Panc1 (cell line): ENCODE results near the gene MAP3K21. TPM values are rescaled to one million over a fixed set of nuclear protein-coding genes. Genes with fewer than 3 reads are reported as not detected.

Source experiments
- ATAC-seq: fragments of 200-7000 bp; cut with Tn5 transposase; 2 replicates; pipeline ENCODE4 v1.9.1; 2020; ENCODE audit warnings: mild to moderate bottlenecking, moderate library complexity
- BruUV-seq: library from RNA; stranded (reverse); fragments of 400-500 nt; replicated peaks from 2 replicates; lab custom pipeline; 2021; lab: Mats Ljungman, UMichigan
- CTCF ChIA-PET: fragments of 300-600 bp; sonication (Branson Sonifier 250); formaldehyde crosslinking; loops from one replicate; lab custom pipeline; 2022; ENCODE audit warnings: antibody characterized with exemption; lab: Charles Lee
- POLR2A ChIA-PET: fragments of 300-600 bp; sonication (Branson Sonifier 250); formaldehyde crosslinking; loops from one replicate; lab custom pipeline; 2022; ENCODE audit warnings: antibody characterized with exemption; lab: Charles Lee
- DNase-seq: peaks from one replicate; pipeline ENCODE4 v3.0.0-alpha.2; 2010; ENCODE audit warnings: low read depth, low spot score
- H3K27ac ChIP-seq: 2 replicates; pipeline ENCODE4 v1.5.1; 2011; ENCODE audit warnings: mild to moderate bottlenecking, low read length, inconsistent platforms
- H3K27me3 ChIP-seq: fragments of 200-500 bp; sonication (Bioruptor generic); 2 replicates; pipeline ENCODE4 v1.6.0; 2014; ENCODE audit warnings: low read length, inconsistent platforms; ENCODE audit not compliant: control insufficient read depth, insufficient read depth
- H3K36me3 ChIP-seq: fragments of 200-500 bp; sonication (Bioruptor generic); 2 replicates; pipeline ENCODE4 v1.5.1; 2014; ENCODE audit warnings: inconsistent platforms, mild to moderate bottlenecking, low read length, moderate library complexity; ENCODE audit not compliant: control insufficient read depth, insufficient read depth
- H3K4me1 ChIP-seq: 2 replicates; pipeline ENCODE4 v1.5.1; 2011; ENCODE audit warnings: inconsistent platforms, mild to moderate bottlenecking, low read length, moderate library complexity; ENCODE audit not compliant: control insufficient read depth, insufficient read depth
- H3K4me3 ChIP-seq, 2 experiments: 2 replicates each; pipeline ENCODE4 v1.5.1; 2011 to 2012; ENCODE audit warnings: low read depth in 2 of 2, low read length in 2 of 2, mild to moderate bottlenecking in 2 of 2, inconsistent platforms in 1 of 2, moderate library complexity in 1 of 2
- H3K9me3 ChIP-seq: fragments of 200-500 bp; sonication (Bioruptor generic); 2 replicates; pipeline ENCODE4 v1.5.1; 2014; ENCODE audit warnings: low read depth, mild to moderate bottlenecking, inconsistent platforms, low read length, moderate library complexity; ENCODE audit not compliant: control insufficient read depth, insufficient read depth
- CTCF ChIP-seq: fragments of 450-650 bp; IDR thresholded peaks from 2 replicates; pipeline ENCODE4 v1.5.1; 2017; ENCODE audit warnings: mild to moderate bottlenecking
- POLR2AphosphoS5 ChIP-seq: IDR thresholded peaks from 2 replicates; pipeline ENCODE4 v1.6.1; 2012; ENCODE audit warnings: mild to moderate bottlenecking, low read depth, low read length, moderate library complexity
- SIN3A ChIP-seq: IDR thresholded peaks from 2 replicates; pipeline ENCODE4 v1.6.1; 2012; ENCODE audit warnings: low read depth, mild to moderate bottlenecking, low read length, moderate library complexity, borderline replicate concordance; ENCODE audit not compliant: insufficient read depth
- TCF7L2 ChIP-seq: IDR thresholded peaks from 2 replicates; pipeline ENCODE4 v1.6.1; 2011; ENCODE audit warnings: mild to moderate bottlenecking, low read depth, low read length, inconsistent platforms
- in situ Hi-C: cut with HindIII; loops from 2 replicates; pipeline ENCODE4 v1.10.0; 2016; ENCODE audit warnings: low sequenced_read_pairs, low pct_unique_long_range_greater_than_20kb
- intact Hi-C: fragments of 100-400 bp; cut with micrococcal nuclease; formaldehyde crosslinking; loops from one replicate; pipeline ENCODE4 v1.10.0; 2022; ENCODE audit not compliant: unreplicated experiment
- total RNA-seq: library from RNA; stranded (reverse); gene quantifications from one replicate; pipeline ENCODE4 v1.2.1, GENCODE V29; 2021; ENCODE audit not compliant: unreplicated experiment
- TF ChIP-seq, protein P1 (sequence below), 2 experiments: IDR thresholded peaks; 2 replicates each; pipeline ENCODE4 v1.6.1; 2011 to 2012; ENCODE audit warnings: low read depth in 2 of 2, control low read depth in 1 of 2, low read length in 1 of 2, mild to moderate bottlenecking in 1 of 2, moderate library complexity in 1 of 2; ENCODE audit not compliant: insufficient read depth in 1 of 2

MAP3K21 gene
- total RNA-seq, 1 experiment from 2014 or later: 3.1 TPM

DNA sequence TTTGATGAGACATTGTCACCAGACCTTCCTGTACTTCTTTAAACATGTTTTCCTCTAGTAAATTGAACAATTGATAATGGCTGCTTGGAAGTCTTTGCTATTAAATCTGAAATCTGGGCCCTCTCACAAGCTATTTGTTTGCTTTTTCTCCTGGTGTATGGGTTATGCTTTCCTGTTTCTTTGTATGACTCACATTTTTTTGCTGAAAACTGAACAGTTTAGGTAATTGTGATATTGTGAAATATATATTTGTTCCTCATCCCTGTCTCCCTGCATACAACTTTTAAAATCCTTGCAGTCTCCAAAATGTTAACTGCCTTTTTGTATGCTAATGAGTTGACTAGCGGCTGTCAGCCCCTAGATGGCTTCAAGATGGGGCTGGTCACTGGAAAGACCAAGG, 61.6 kb downstream of the MAP3K21 start:
- Histone ChIP-seq H3K9me3 (no peaks in the 10 kb centered on the region), H3K4me3 (no peak overlapping the region), H3K36me3 (no peaks in the 10 kb centered on the region), H3K4me1 (no peaks in the 10 kb centered on the region), H3K27ac (no peak overlapping the region), H3K27me3 (no peaks in the 10 kb centered on the region)
- no peak for ATAC-seq
- TF ChIP-seq CTCF (no peak), POLR2AphosphoS5 (no peak), TCF7L2 (no peak), SIN3A (no peak)
- TF ChIP-seq, protein P1, sequence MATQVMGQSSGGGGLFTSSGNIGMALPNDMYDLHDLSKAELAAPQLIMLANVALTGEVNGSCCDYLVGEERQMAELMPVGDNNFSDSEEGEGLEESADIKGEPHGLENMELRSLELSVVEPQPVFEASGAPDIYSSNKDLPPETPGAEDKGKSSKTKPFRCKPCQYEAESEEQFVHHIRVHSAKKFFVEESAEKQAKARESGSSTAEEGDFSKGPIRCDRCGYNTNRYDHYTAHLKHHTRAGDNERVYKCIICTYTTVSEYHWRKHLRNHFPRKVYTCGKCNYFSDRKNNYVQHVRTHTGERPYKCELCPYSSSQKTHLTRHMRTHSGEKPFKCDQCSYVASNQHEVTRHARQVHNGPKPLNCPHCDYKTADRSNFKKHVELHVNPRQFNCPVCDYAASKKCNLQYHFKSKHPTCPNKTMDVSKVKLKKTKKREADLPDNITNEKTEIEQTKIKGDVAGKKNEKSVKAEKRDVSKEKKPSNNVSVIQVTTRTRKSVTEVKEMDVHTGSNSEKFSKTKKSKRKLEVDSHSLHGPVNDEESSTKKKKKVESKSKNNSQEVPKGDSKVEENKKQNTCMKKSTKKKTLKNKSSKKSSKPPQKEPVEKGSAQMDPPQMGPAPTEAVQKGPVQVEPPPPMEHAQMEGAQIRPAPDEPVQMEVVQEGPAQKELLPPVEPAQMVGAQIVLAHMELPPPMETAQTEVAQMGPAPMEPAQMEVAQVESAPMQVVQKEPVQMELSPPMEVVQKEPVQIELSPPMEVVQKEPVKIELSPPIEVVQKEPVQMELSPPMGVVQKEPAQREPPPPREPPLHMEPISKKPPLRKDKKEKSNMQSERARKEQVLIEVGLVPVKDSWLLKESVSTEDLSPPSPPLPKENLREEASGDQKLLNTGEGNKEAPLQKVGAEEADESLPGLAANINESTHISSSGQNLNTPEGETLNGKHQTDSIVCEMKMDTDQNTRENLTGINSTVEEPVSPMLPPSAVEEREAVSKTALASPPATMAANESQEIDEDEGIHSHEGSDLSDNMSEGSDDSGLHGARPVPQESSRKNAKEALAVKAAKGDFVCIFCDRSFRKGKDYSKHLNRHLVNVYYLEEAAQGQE (IDR thresholded peaks at IDR 0.05; ENCODE audit: insufficient read depth in 1 of 2, low read depth in 2 of 2, low read length in 1 of 2): no peak
- DNase-seq: no peak
- ChIA-PET CTCF (no interaction called here), POLR2A (no interaction called here)
- intact Hi-C loops (no loop called here), in situ Hi-C loops (no loop called here)
- BruUV-seq: no TSS peak

GRCh38 chr1:233389893-233390292, 62.4 kb downstream of the MAP3K21 start:
- H3K4me3 ChIP-seq: no peak overlapping the region
- CTCF ChIA-PET: no interaction called here

More at GRCh38 chr1:233389893-233390292, 62.4 kb downstream of the MAP3K21 start:
- intact Hi-C loops (loop anchor here (10.0 kb wide), 1 partner anchor 515 kb away; the partner anchor contains the start of gene SLC35F3), in situ Hi-C loops (no loop called here)
- POLR2A ChIA-PET: no interaction called here
- no peak for DNase-seq
- Histone ChIP-seq H3K27me3 (no peaks in the 10 kb centered on the region), H3K4me1 (0 out of 2 replicates have a peak, but pooled peaks cover under 1% of the 10 kb centered on the region), H3K9me3 (no peaks in the 10 kb centered on the region), H3K27ac (no peak overlapping the region), H3K36me3 (no peaks in the 10 kb centered on the region)
- no peak for ATAC-seq
- TF ChIP-seq, protein P1 (IDR thresholded peaks at IDR 0.05; ENCODE audit: insufficient read depth in 1 of 2, low read depth in 2 of 2, low read length in 1 of 2): no peak
- TF ChIP-seq POLR2AphosphoS5 (no peak), TCF7L2 (no peak), CTCF (no peak), SIN3A (no peak)
- BruUV-seq: no TSS peak
